GM20000 (cell line): Measurements from ENCODE around the gene RYR3.

Source experiments
- DNase-seq: peaks from one replicate; pipeline ENCODE4 v3.0.0; 2012; ENCODE audit warnings: low spot score
- CTCF ChIP-seq: IDR thresholded peaks from 2 replicates; pipeline ENCODE4 v1.5.1; 2012; ENCODE audit warnings: mild to moderate bottlenecking, control low read depth; ENCODE audit errors: extremely low read depth, missing control alignments

Gene RYR3

GRCh38 chr15:33608714-33609113, 297.9 kb downstream of the RYR3 start:
- TF ChIP-seq CTCF, result no peak
- no peak for DNase-seq

- TF ChIP-seq CTCF, result no peak
- no peak for DNase-seq
These were observed 302.0 kb downstream of the RYR3 start for GRCh38 chr15:33612721-33613304.

- no peak for TF ChIP-seq CTCF
- DNase-seq, result no peak
These were observed 305.7 kb downstream of the RYR3 start for GRCh38 chr15:33616475-33616874.

- no peak for TF ChIP-seq CTCF
- DNase-seq, result no peak
These were observed 307.6 kb downstream of the RYR3 start for GRCh38 chr15:33618350-33618749.

GRCh38 chr15:33621141-33621540, 310.4 kb downstream of the RYR3 start:
- no peak for DNase-seq
- no peak for TF ChIP-seq CTCF

- TF ChIP-seq CTCF, result no peak
- DNase-seq, result no peak
These were observed 312.2 kb downstream of the RYR3 start for GRCh38 chr15:33623010-33623409.

GRCh38 chr15:33624439-33624838, 313.7 kb downstream of the RYR3 start:
- DNase-seq, result no peak
- no peak for TF ChIP-seq CTCF
